ENCODE results near the gene SRSF4. TPM values are rescaled to one million over a fixed set of nuclear protein-coding genes. Genes with fewer than 3 reads are reported as not detected.
A peak's percentile ranks its signal among the peaks of the same experiment; 100 is the strongest.

SRSF4 gene
- total and polyA plus RNA-seq, 9 of the 15 experiments (the other 6 are each of a cell fraction or from before 2014, with no cell fraction given): 15.9 to 132 (median 82.0) TPM

DNA sequence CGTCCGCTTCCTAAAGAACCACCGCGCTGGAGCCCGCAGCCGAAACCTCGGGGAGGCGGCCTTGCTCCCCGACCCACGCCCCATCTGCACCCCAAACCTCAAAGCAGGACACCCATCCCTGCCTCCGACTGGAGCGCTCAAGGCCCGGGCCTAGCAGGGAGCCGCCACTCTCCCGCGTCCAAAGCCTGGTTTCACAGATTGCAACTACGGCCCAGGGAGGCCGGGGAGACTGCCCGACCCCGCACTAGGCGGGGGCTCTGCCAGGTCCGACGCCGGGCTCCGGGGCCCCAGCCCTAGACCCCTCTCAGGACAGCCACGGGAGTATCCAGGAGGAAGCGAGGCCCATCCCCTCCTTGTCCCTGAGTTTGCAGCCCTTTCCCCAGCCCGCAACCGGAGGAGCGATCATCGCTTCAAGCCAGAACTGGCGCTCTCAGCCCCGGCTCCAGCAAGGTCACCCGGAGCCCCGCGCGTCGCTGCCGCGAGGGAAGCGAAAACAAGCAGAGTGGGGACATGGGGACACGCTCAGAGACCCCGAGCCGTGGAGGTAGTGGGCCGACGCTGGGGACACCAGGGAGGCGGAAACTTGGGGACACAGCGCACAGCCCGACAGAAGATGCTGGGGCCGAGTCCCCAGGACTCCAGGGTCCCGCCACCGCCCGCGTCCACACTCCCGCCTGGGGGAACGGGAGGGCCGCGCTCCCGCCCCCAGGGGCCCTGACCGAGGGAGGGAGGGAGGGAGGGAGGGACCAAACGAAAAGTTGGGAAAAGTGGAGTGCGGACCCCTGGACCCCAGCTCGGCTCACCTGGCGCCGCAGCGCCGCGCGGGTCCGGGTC lies 58.4 kb downstream of the SRSF4 start:
- Histone ChIP-seq H3K4me1 (replicated peaks in 1 of 2; ENCODE audit: control insufficient read depth in 2 of 2, insufficient read depth in 2 of 2, low read length in 2 of 2) (peaks cover 6 to 41% of the 10 kb centered on the region in 2 experiments; a peak in 4 of 5 replicates), H3K4me2 (ENCODE audit: insufficient read depth, low read length) (no peak overlapping the region), H3K9me3 (replicated peaks; ENCODE audit: control insufficient read depth, insufficient read depth, low read depth, low read length) (no peaks in the 10 kb centered on the region), H2AFZ (ENCODE audit: low read depth, low read length) (no peak overlapping the region), H3K9me1 (ENCODE audit: control insufficient read depth, insufficient read depth, low read length) (no peaks in the 10 kb centered on the region), H3K79me2 (ENCODE audit: control insufficient read depth, insufficient read depth, low read length) (no peaks in the 10 kb centered on the region), H3K4me3 (no peak overlapping the region), H4K20me1 (replicated peaks; ENCODE audit: control insufficient read depth, insufficient read depth, low read length) (no peaks in the 10 kb centered on the region), H3K36me3 (ENCODE audit: control insufficient read depth, insufficient read depth, low read length) (peaks cover 17% of the 10 kb centered on the region; the same call in 2 of the 3 replicates), H3K9ac (ENCODE audit: insufficient read depth in 1 of 2, low read depth in 2 of 2, low read length in 2 of 2) (no peak overlapping the region), H3K27ac (ENCODE audit: extremely low read depth, low read depth, low read length) (no peak overlapping the region), H3K27me3 (ENCODE audit: control insufficient read depth in 2 of 2, insufficient read depth in 2 of 2, low read length in 2 of 2) (no peaks in the 10 kb centered on the region)
- no peak for DNase-seq (ENCODE audit: extremely low read depth in 1 of 4, low spot score in 3 of 4)
- POLR2A ChIA-PET: interaction anchor here (1.2 kb wide), 1 partner anchor 10 kb away, joined by 3 read pairs; no protein-coding TSS in a partner anchor
- CTCF ChIA-PET (ENCODE audit: low intra/inter-chr PET ratio): no interaction called here
- intact Hi-C loops (cut with micrococcal nuclease) (no loop called here), in situ Hi-C loops (cut with MboI) (no loop called here)
- 97% methylated on average over 43 of the region's 70 CpGs for WGBS (ENCODE audit: insufficient coverage, low coverage, missing lambda C conversion rate)
- FAIRE-seq: no peak
- no TSS peak for BruUV-seq (replicated peaks)
- ATAC-seq: no peak
- TF ChIP-seq, protein P1, sequence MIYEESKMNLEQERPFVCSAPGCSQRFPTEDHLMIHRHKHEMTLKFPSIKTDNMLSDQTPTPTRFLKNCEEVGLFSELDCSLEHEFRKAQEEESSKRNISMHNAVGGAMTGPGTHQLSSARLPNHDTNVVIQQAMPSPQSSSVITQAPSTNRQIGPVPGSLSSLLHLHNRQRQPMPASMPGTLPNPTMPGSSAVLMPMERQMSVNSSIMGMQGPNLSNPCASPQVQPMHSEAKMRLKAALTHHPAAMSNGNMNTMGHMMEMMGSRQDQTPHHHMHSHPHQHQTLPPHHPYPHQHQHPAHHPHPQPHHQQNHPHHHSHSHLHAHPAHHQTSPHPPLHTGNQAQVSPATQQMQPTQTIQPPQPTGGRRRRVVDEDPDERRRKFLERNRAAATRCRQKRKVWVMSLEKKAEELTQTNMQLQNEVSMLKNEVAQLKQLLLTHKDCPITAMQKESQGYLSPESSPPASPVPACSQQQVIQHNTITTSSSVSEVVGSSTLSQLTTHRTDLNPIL (CRISPR knock-in tag; IDR thresholded peaks at IDR 0.05): no peak
- TF ChIP-seq, protein P2, sequence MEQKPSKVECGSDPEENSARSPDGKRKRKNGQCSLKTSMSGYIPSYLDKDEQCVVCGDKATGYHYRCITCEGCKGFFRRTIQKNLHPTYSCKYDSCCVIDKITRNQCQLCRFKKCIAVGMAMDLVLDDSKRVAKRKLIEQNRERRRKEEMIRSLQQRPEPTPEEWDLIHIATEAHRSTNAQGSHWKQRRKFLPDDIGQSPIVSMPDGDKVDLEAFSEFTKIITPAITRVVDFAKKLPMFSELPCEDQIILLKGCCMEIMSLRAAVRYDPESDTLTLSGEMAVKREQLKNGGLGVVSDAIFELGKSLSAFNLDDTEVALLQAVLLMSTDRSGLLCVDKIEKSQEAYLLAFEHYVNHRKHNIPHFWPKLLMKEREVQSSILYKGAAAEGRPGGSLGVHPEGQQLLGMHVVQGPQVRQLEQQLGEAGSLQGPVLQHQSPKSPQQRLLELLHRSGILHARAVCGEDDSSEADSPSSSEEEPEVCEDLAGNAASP (IDR thresholded peaks at IDR 0.05): no peak
- TF ChIP-seq DPF2 (IDR thresholded peaks at IDR 0.05): no peak
- TF ChIP-seq MEF2D (tag; conservative IDR thresholded peaks at IDR 0.05; ENCODE audit: low read depth): no peak
- TF ChIP-seq POLR2G (IDR thresholded peaks at IDR 0.05; ENCODE audit: low read depth, low read length): peak; percentile 58
- TF ChIP-seq WHSC1 (IDR thresholded peaks at IDR 0.05; ENCODE audit: low read length): no peak
- TF ChIP-seq, protein P3, sequence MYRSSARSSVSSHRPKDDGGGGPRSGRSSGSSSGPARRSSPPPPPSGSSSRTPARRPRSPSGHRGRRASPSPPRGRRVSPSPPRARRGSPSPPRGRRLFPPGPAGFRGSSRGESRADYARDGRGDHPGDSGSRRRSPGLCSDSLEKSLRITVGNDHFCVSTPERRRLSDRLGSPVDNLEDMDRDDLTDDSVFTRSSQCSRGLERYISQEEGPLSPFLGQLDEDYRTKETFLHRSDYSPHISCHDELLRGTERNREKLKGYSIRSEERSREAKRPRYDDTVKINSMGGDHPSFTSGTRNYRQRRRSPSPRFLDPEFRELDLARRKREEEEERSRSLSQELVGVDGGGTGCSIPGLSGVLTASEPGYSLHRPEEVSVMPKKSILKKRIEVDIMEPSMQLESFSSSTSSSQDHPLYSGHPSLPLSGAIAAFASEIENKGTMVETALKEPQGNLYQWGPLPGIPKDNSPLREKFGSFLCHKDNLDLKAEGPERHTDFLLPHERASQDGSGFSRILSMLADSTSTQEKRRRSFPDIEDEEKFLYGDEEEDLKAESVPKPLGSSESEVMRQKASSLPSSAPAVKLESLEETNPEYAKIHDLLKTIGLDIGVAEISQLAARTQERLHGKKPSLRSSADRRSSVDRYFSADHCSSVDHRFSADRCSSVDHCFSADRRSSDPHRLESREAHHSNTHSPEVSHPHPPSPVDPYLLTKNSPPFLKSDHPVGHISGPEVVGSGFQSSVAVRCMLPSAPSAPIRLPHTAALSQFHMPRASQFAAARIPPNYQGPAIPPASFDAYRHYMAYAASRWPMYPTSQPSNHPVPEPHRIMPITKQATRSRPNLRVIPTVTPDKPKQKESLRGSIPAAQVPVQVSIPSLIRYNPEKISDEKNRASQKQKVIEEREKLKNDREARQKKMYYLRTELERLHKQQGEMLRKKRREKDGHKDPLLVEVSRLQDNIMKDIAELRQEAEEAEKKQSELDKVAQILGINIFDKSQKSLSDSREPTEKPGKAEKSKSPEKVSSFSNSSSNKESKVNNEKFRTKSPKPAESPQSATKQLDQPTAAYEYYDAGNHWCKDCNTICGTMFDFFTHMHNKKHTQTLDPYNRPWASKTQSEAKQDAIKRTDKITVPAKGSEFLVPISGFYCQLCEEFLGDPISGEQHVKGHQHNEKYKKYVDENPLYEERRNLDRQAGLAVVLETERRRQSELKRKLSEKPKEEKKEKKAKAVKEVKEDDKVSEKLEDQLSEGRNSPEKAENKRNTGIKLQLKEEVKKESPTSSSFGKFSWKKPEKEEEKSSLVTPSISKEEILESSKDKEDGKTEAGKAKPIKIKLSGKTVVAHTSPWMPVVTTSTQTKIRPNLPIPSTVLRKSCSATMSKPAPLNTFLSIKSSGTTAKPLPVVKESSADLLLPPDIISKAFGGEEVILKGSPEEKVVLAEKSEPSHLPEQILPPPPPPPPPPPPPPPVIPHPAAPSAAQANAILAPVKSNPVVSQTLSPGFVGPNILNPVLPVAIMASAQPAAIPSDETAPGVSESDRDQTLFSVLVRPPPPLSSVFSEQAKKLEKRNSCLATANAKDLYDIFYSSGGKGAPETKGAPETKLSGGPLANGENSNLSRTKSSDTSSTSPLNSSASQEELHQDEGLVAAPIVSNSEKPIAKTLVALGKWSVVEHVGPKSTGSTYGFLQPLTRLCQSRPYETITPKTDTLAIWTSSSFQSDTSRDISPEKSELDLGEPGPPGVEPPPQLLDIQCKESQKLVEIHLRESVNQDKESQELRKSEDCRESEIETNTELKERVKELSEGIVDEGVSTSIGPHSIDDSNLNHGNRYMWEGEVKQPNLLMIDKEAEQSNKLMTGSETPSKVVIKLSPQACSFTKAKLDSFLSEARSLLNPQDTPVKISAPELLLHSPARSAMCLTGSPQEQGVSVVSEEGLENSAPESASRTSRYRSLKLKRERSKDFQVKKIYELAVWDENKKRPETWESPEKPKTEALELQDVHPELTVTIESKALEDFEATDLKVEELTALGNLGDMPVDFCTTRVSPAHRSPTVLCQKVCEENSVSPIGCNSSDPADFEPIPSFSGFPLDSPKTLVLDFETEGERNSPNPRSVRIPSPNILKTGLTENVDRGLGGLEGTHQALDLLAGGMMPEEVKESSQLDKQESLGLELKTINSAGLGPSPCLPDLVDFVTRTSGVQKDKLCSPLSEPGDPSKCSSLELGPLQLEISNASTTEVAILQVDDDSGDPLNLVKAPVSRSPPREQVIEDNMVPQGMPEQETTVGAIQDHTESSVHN (IDR thresholded peaks at IDR 0.05; ENCODE audit: borderline replicate concordance in 1 of 2, low read depth in 1 of 2): no peak
- peak; percentile 43 for TF ChIP-seq FIP1L1 (IDR thresholded peaks at IDR 0.05; ENCODE audit: low read depth, low read length, poor library complexity, severe bottlenecking)
- TF ChIP-seq ASH1L (IDR thresholded peaks at IDR 0.05; ENCODE audit: borderline replicate concordance, low read depth, partially characterized antibody): no peak

All from K562 (cell line).